GM12865 (cell line): ENCODE measurements around the gene PPM1L.

Experiments
- DNase-seq: peaks from one replicate; pipeline ENCODE4 v3.0.0; 2010; ENCODE audit warnings: low read depth
- H3K4me3 ChIP-seq: 2 replicates; pipeline ENCODE4 v1.5.1; 2011; ENCODE audit warnings: mild to moderate bottlenecking, low read depth, low read length, control low read depth
- TF ChIP-seq, protein P1 (sequence below): IDR thresholded peaks from 2 replicates; pipeline ENCODE4 v1.5.1; 2011; ENCODE audit warnings: low read length, control low read depth, low read depth, inconsistent platforms; ENCODE audit not compliant: insufficient read depth; ENCODE audit errors: missing control alignments

PPM1L gene

GRCh38 chr3:161069511-161070251 is 313.6 kb downstream of the PPM1L start:
- H3K4me3 ChIP-seq: no peak overlapping the region
- TF ChIP-seq, protein P1, sequence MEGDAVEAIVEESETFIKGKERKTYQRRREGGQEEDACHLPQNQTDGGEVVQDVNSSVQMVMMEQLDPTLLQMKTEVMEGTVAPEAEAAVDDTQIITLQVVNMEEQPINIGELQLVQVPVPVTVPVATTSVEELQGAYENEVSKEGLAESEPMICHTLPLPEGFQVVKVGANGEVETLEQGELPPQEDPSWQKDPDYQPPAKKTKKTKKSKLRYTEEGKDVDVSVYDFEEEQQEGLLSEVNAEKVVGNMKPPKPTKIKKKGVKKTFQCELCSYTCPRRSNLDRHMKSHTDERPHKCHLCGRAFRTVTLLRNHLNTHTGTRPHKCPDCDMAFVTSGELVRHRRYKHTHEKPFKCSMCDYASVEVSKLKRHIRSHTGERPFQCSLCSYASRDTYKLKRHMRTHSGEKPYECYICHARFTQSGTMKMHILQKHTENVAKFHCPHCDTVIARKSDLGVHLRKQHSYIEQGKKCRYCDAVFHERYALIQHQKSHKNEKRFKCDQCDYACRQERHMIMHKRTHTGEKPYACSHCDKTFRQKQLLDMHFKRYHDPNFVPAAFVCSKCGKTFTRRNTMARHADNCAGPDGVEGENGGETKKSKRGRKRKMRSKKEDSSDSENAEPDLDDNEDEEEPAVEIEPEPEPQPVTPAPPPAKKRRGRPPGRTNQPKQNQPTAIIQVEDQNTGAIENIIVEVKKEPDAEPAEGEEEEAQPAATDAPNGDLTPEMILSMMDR: no peak
- peak; percentile 80 for DNase-seq

- no peak for DNase-seq
- TF ChIP-seq, protein P1: no peak
- no peak overlapping the region for H3K4me3 ChIP-seq
Observed at GRCh38 chr3:161070252-161070930, 314.4 kb downstream of the PPM1L start.

GRCh38 chr3:161070980-161071663 is 315.1 kb downstream of the PPM1L start:
- TF ChIP-seq, protein P1: no peak
- no peak for DNase-seq
- no peak overlapping the region for H3K4me3 ChIP-seq

DNA sequence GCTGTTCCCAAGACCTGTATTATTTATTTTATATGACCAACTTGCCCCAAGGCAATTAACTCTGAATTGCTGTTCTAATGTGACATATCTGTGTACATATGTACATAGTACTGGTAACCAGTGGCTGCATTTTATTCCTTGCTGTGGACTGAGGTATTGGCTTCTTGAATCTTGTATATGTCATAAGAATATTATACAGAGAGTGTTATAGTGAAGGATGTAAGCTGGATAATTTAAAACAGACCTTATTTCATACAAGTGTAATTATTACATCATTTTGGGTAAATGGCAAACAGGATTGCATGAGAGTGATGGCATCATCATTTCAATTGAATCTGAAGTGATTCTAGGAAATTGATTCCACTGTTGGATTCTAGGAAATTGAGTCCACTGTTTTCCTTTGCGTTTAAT is 316.2 kb downstream of the PPM1L start:
- DNase-seq: no peak
- TF ChIP-seq, protein P1: no peak
- no peak overlapping the region for H3K4me3 ChIP-seq

GRCh38 chr3:161072751-161073150 is 316.7 kb downstream of the PPM1L start:
- TF ChIP-seq, protein P1: no peak
- no peak overlapping the region for H3K4me3 ChIP-seq
- DNase-seq: no peak

DNA sequence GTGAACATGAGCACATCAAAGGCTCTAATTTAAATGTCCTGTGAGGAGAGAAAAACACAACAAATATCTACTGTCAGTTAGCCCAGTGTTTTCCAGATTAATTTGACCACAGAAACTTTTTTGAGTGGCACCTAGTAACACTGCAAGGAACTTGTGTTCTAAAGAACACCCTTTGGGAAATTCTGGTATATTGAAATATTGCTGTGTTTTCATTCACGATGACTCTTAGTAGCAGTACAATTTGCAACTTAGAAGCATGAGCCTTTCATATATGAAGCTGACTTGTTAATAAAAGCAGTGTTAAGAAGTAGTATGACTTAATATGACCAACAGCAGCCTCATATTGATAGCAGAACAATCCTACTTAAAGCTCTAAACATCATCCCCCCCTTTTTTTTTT is 317.1 kb downstream of the PPM1L start:
- no peak overlapping the region for H3K4me3 ChIP-seq
- no peak for DNase-seq
- TF ChIP-seq, protein P1: no peak
